ENCODE results near the gene ZNF710.

DNA sequence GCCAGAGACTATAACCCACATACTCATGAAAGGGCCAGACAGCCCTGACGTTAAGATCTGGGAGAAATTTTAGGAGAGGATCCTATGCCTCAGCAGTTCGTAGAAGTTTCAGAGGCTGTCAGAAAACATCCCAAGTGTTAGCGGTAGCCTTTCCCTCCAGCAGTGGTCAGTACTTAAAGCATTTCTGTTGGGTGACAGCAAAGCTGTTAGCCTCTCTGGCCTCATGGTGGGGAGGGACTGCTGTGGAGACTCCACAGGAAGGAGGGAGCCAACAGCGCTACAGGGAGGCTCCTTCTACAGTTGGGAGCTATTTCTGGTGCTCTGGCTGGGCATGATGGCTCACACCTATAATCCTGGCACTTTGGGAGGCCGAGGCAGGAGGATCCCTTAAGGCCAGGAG is 73.8 kb downstream of the ZNF710 start:
- no peak for TF ChIP-seq EZH2phosphoT487 (IDR thresholded peaks at IDR 0.05; ENCODE audit: borderline replicate concordance)
- TF ChIP-seq, protein P1, sequence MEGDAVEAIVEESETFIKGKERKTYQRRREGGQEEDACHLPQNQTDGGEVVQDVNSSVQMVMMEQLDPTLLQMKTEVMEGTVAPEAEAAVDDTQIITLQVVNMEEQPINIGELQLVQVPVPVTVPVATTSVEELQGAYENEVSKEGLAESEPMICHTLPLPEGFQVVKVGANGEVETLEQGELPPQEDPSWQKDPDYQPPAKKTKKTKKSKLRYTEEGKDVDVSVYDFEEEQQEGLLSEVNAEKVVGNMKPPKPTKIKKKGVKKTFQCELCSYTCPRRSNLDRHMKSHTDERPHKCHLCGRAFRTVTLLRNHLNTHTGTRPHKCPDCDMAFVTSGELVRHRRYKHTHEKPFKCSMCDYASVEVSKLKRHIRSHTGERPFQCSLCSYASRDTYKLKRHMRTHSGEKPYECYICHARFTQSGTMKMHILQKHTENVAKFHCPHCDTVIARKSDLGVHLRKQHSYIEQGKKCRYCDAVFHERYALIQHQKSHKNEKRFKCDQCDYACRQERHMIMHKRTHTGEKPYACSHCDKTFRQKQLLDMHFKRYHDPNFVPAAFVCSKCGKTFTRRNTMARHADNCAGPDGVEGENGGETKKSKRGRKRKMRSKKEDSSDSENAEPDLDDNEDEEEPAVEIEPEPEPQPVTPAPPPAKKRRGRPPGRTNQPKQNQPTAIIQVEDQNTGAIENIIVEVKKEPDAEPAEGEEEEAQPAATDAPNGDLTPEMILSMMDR (conservative IDR thresholded peaks at IDR 0.05; ENCODE audit: low read length), result no peak
